ENCODE results near the gene LRRC14B. TPM values are rescaled to one million over a fixed set of nuclear protein-coding genes. Genes with fewer than 3 reads are reported as not detected.
"Not testable (repeated sequence)": the region's sequence is repeated elsewhere in the genome, so short reads cannot be mapped to it uniquely, and the experiment has no call there.

Gene LRRC14B
- total RNA-seq, 1 donor from 2014 or later, result not detected

GRCh38 chr5:223791-224190 lies 32.5 kb downstream of the LRRC14B start:
- no peak overlapping the region for H3K9ac ChIP-seq (ENCODE audit: low read length)
- no peaks in the 10 kb centered on the region for H3K9me3 ChIP-seq (ENCODE audit: insufficient read depth, low read depth, low read length)
- DNase-seq (ENCODE audit: low read depth), result no peak
- no peak for FAIRE-seq
- H2AFZ ChIP-seq (ENCODE audit: low read depth, low read length), result no peak overlapping the region
- H3K4me2 ChIP-seq (ENCODE audit: low read length), result no peak overlapping the region
- H3K27ac Mint-ChIP-seq (ENCODE audit: unreplicated experiment), result no peak overlapping the region
- H3K27me3 ChIP-seq (ENCODE audit: insufficient read depth, low read length), result no peaks in the 10 kb centered on the region
- H3K4me1 Mint-ChIP-seq (ENCODE audit: low read depth, unreplicated experiment), result peaks cover 17% of the 10 kb centered on the region
- H3K36me3 ChIP-seq (ENCODE audit: insufficient read depth, low read length), result peaks cover 20% of the 10 kb centered on the region
- no peak overlapping the region for H3K27ac ChIP-seq (ENCODE audit: low read depth, low read length)
- no peak overlapping the region for H3K4me3 ChIP-seq (ENCODE audit: insufficient read depth, low read depth, low read length)
- no peak overlapping the region for H3K4me3 Mint-ChIP-seq (ENCODE audit: unreplicated experiment)
- H3K36me3 Mint-ChIP-seq (ENCODE audit: low read depth, unreplicated experiment), result peaks cover 15% of the 10 kb centered on the region
- H3K9me3 Mint-ChIP-seq (ENCODE audit: unreplicated experiment), result no peaks in the 10 kb centered on the region
- H3K4me1 ChIP-seq (ENCODE audit: insufficient read depth, low read length), result peaks cover 20% of the 10 kb centered on the region
- H3K79me2 ChIP-seq (ENCODE audit: insufficient read depth, low read length), result peaks cover 72% of the 10 kb centered on the region
- H4K20me1 ChIP-seq (ENCODE audit: insufficient read depth, low read length), result peaks cover 70% of the 10 kb centered on the region
- H3K27me3 Mint-ChIP-seq (ENCODE audit: low read depth, unreplicated experiment), result no peaks in the 10 kb centered on the region
- TF ChIP-seq CTCF (IDR thresholded peaks at IDR 0.05; ENCODE audit: insufficient read depth, low read depth, low read length) (no peak), EZH2 (IDR thresholded peaks at IDR 0.05; ENCODE audit: insufficient read depth, low read length) (no peak)

GRCh38 chr5:225334-225733 lies 34.0 kb downstream of the LRRC14B start:
- no peak overlapping the region for H3K4me3 ChIP-seq (ENCODE audit: insufficient read depth, low read depth, low read length)
- H3K9me3 ChIP-seq (ENCODE audit: insufficient read depth, low read depth, low read length), result no peaks in the 10 kb centered on the region
- H2AFZ ChIP-seq (ENCODE audit: low read depth, low read length), result no peak overlapping the region
- no peaks in the 10 kb centered on the region for H3K27me3 Mint-ChIP-seq (ENCODE audit: low read depth, unreplicated experiment)
- H3K27ac Mint-ChIP-seq (ENCODE audit: unreplicated experiment), result no peak overlapping the region
- no peak overlapping the region for H3K4me3 Mint-ChIP-seq (ENCODE audit: unreplicated experiment)
- H3K9me3 Mint-ChIP-seq (ENCODE audit: unreplicated experiment), result no peaks in the 10 kb centered on the region
- H3K4me2 ChIP-seq (ENCODE audit: low read length), result no peak overlapping the region
- peaks cover 26% of the 10 kb centered on the region for H3K36me3 ChIP-seq (ENCODE audit: insufficient read depth, low read length)
- H3K4me1 ChIP-seq (ENCODE audit: insufficient read depth, low read length), result peaks cover 11% of the 10 kb centered on the region
- H3K36me3 Mint-ChIP-seq (ENCODE audit: low read depth, unreplicated experiment), result peaks cover 19% of the 10 kb centered on the region
- H4K20me1 ChIP-seq (ENCODE audit: insufficient read depth, low read length), result peaks cover 54% of the 10 kb centered on the region
- TF ChIP-seq CTCF (IDR thresholded peaks at IDR 0.05; ENCODE audit: insufficient read depth, low read depth, low read length) (no peak), EZH2 (IDR thresholded peaks at IDR 0.05; ENCODE audit: insufficient read depth, low read length) (no peak)
- H3K9ac ChIP-seq (ENCODE audit: low read length), result no peak overlapping the region
- H3K79me2 ChIP-seq (ENCODE audit: insufficient read depth, low read length), result peaks cover 56% of the 10 kb centered on the region
- peaks cover 14% of the 10 kb centered on the region for H3K4me1 Mint-ChIP-seq (ENCODE audit: low read depth, unreplicated experiment)
- no peak for FAIRE-seq
- H3K27me3 ChIP-seq (ENCODE audit: insufficient read depth, low read length), result no peaks in the 10 kb centered on the region
- DNase-seq (ENCODE audit: low read depth), result no peak
- H3K27ac ChIP-seq (ENCODE audit: low read depth, low read length), result no peak overlapping the region

GRCh38 chr5:227375-227774 lies 36.1 kb downstream of the LRRC14B start:
- not testable (repeated sequence) for H3K27me3 Mint-ChIP-seq (ENCODE audit: low read depth, unreplicated experiment); H3K4me1 ChIP-seq (ENCODE audit: insufficient read depth, low read length); H3K4me2 ChIP-seq (ENCODE audit: low read length); H3K9me3 ChIP-seq (ENCODE audit: insufficient read depth, low read depth, low read length); H3K4me3 ChIP-seq (ENCODE audit: insufficient read depth, low read depth, low read length); H3K4me3 Mint-ChIP-seq (ENCODE audit: unreplicated experiment); H3K27me3 ChIP-seq (ENCODE audit: insufficient read depth, low read length); H3K27ac Mint-ChIP-seq (ENCODE audit: unreplicated experiment); H3K27ac ChIP-seq (ENCODE audit: low read depth, low read length); H3K9ac ChIP-seq (ENCODE audit: low read length); H3K9me3 Mint-ChIP-seq (ENCODE audit: unreplicated experiment); FAIRE-seq; DNase-seq (ENCODE audit: low read depth); H2AFZ ChIP-seq (ENCODE audit: low read depth, low read length)
- Histone ChIP-seq H3K36me3 (ENCODE audit: insufficient read depth, low read length) (peaks cover 34% of the 10 kb centered on the region), H3K79me2 (ENCODE audit: insufficient read depth, low read length) (peaks cover 36% of the 10 kb centered on the region), H4K20me1 (ENCODE audit: insufficient read depth, low read length) (peaks cover 35% of the 10 kb centered on the region)
- Mint-ChIP-seq H3K4me1 (ENCODE audit: low read depth, unreplicated experiment) (peaks cover 10% of the 10 kb centered on the region), H3K36me3 (ENCODE audit: low read depth, unreplicated experiment) (peaks cover 24% of the 10 kb centered on the region)
